Duodenal mucosa (tissue), 2 donors: ENCODE results near the gene MLKL.

Experiments
- H3K27ac ChIP-seq: one replicate; pipeline ENCODE4 v1.7.0; 2013; ENCODE audit warnings: low read depth, low read length
- H3K27me3 ChIP-seq, 2 donors: one replicate each; pipeline ENCODE4 v1.7.0; 2013; ENCODE audit warnings: low read length in 2 of 2, control low read depth in 1 of 2; ENCODE audit not compliant: insufficient read depth in 2 of 2, control insufficient read depth in 1 of 2
- H3K36me3 ChIP-seq, 2 donors: one replicate each; pipeline ENCODE4 v1.7.0; 2013; ENCODE audit warnings: low read length in 2 of 2, control low read depth in 1 of 2; ENCODE audit not compliant: insufficient read depth in 2 of 2, control insufficient read depth in 1 of 2
- H3K4me1 ChIP-seq, 2 donors: one replicate each; pipeline ENCODE4 v1.7.0; 2013; ENCODE audit warnings: low read length in 2 of 2, control low read depth in 1 of 2; ENCODE audit not compliant: insufficient read depth in 2 of 2, control insufficient read depth in 1 of 2
- H3K4me3 ChIP-seq, 2 donors: one replicate each; pipeline ENCODE4 v1.7.0; 2013; ENCODE audit warnings: low read length in 2 of 2, low read depth in 1 of 2
- H3K9ac ChIP-seq, 2 donors: one replicate each; pipeline ENCODE4 v1.7.0; 2013; ENCODE audit warnings: low read length in 2 of 2, low read depth in 1 of 2
- H3K9me3 ChIP-seq, 2 donors: one replicate each; pipeline ENCODE4 v1.7.0; 2013; ENCODE audit warnings: low read length in 2 of 2, control low read depth in 1 of 2; ENCODE audit not compliant: control insufficient read depth in 1 of 2

Gene MLKL

DNA sequence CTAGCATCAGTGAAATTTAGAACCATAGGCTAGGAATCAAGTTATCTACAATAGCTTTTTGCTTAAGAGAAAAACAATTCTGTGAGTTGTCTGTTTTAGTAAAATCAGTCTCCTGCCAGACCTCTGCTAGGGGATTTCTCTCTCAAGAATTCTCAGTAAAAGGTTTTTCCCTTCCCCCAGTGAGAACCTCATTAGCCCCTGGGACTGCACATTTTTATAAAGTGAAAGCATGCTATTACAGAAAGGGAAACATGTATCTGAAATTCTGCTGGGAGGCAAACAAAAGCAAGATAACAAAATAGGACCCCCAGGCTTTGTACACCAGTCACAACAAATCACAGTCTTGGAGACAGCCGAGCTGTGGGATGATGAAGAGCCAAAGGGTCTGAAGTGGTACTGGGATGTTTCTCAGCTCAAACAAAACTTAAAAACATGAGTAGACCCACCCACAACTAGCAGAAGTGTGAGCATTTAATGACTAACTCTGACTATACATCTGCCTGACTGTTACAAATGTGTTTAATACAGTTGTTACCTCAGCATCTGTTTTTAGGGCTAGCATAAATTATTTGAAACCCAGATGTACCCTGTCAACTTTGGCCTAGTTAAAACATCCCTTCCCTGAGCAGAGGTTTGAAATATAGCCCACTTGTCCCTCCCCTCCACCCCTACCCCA lies 73.8 kb downstream of the MLKL start:
- Histone ChIP-seq H3K4me3 (no peak overlapping the region), H3K27me3 (no peaks in the 10 kb centered on the region), H3K4me1 (no peaks in the 10 kb centered on the region), H3K9ac (no peak overlapping the region), H3K9me3 (no peaks in the 10 kb centered on the region), H3K36me3 (peaks cover 34 to 92% of the 10 kb centered on the region in 2 donors), H3K27ac (no peak overlapping the region)

DNA sequence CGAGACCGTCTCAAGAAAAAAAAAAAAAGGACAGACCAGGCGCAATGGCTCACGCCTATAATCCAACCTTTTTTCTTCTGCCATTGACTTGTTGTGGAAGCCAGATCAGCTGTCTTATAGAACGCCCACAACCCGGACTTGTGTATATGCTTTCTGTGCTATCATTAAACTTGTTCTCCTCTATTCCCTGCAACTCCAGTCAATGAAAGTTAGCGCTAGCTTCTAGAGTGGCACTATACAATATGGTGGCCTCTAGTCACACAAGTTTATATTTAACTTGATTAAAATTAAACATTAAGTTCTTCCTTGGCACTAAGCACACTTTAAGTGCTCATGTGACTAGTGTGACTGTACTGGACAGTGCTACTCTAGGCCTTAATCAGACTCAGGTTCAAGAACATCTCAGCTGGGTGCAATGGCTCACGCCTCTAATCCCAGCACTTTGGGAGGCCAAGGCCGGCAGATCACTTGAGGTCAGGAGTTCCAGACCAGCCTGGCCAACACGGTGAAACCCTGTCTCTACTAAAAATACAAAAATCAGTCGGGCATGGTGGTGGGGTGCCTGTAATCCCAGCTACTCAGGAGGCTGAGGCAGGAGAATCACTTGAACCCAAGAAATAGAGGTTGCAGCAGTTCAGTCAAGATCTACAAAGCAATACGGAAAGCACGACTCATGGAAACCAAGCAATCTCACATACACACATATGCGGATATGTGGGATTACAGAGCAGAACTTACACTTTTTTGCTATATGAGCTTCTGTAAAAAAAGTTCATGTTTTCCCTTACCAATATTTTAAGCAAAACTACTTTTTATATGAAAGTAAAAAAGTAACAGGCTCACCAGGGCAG lies 74.9 kb downstream of the MLKL start:
- Histone ChIP-seq H3K9me3 (no peaks in the 10 kb centered on the region), H3K36me3 (peaks cover 36 to 91% of the 10 kb centered on the region in 2 donors), H3K4me3 (no peak overlapping the region), H3K4me1 (no peaks in the 10 kb centered on the region), H3K27me3 (no peaks in the 10 kb centered on the region), H3K27ac (no peak overlapping the region), H3K9ac (no peak overlapping the region)

DNA sequence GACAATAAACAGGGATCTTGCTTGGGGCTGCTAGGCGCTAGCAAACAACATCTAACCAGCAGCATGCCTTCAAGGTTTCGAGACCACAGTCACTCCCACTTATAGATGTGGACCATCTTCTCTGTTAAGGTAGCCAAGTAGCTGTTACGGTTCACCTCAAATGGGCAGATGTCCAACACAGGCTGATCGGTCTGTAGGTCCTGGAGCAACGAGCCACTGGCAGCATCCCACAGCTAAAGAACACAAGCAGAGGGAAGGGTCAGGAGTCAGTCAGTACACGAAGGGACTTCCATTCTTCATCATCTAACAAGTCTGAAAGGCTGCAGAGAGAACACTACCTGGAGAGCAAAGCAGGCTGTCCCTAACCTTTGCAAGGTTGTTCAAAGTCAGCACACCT lies 76.8 kb downstream of the MLKL start:
- Histone ChIP-seq H3K9ac (no peak overlapping the region), H3K36me3 (peaks cover 27 to 82% of the 10 kb centered on the region in 2 donors), H3K27ac (no peak overlapping the region), H3K4me3 (no peak overlapping the region), H3K27me3 (no peaks in the 10 kb centered on the region), H3K9me3 (no peaks in the 10 kb centered on the region), H3K4me1 (no peaks in the 10 kb centered on the region)

DNA sequence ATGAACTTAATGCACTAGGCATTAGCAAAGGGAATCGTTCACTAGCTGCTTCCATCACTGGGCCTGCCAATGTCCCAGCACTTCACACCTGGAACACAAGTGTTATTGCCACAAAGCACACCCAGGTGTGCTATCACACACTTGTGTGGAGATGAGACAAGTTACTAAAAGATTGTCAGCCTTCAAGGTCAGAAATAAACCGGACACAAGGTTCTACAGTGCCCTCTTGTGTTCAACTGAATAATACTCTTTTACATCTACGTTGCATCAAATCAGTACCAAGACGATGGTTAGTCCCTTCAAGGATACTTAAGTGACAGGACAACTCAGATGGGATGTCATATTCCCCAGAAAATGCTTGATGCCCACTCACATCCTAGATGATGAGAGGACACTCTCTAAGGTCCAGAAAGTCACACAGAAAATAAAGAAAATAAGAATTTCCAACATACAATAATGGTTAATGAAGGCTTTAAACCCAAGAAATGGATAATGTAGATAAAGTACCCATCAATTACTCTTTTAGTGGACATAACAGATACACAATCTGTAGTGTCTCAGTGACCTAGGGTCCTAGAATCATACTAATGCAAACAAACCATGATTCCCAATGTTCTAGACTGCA lies 77.3 kb downstream of the MLKL start:
- no peaks in the 10 kb centered on the region for H3K9me3 ChIP-seq
- H3K4me3 ChIP-seq, result no peak overlapping the region
- no peak overlapping the region for H3K9ac ChIP-seq
- H3K27ac ChIP-seq, result no peak overlapping the region
- H3K27me3 ChIP-seq, result no peaks in the 10 kb centered on the region
- no peaks in the 10 kb centered on the region for H3K4me1 ChIP-seq
- peaks cover 25 to 77% of the 10 kb centered on the region in 2 donors for H3K36me3 ChIP-seq

DNA sequence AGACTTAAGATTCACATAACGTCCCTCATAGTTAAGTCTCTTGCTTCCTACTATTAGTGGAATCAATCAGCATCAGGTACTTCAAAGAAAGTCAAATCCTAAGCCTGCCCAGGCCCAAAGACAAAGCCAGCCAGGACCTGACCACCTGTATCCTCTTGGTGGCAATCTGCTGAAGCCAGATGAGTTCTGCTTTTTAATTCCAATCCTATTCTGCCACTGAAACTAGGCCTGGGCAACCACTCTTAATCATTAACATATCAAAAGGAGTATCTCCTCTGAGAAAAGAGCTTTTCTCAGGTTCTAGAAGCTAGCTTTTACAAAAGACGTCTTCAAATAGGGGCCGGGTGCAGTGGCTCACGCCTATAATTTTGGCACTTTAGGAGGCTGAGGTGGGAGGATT lies 78.7 kb downstream of the MLKL start:
- H3K27me3 ChIP-seq, result no peaks in the 10 kb centered on the region
- no peak overlapping the region for H3K9ac ChIP-seq
- H3K9me3 ChIP-seq, result no peaks in the 10 kb centered on the region
- peaks cover 18 to 68% of the 10 kb centered on the region in 2 donors for H3K36me3 ChIP-seq
- no peak overlapping the region for H3K4me3 ChIP-seq
- H3K27ac ChIP-seq, result no peak overlapping the region
- H3K4me1 ChIP-seq, result no peaks in the 10 kb centered on the region
